Stimulated activated CD8-positive, alpha-beta memory T cell treated with anti-CD3 and anti-CD28 coated beads, Interleukin-7, amount 100 ng/mL, for 1 hour (primary cell): Measurements from ENCODE around the gene FNIP2.
"Not testable (repeated sequence)": the region's sequence is repeated elsewhere in the genome, so short reads cannot be mapped to it uniquely, and the experiment has no call there.

ENCODE experiments used
- DNase-seq, 2 donors: peaks; one replicate each; pipeline ENCODE4 v3.0.0-alpha.2; 2020; ENCODE audit warnings: low read depth in 2 of 2

Gene FNIP2

GRCh38 chr4:158912806-158913205 lies 144.0 kb downstream of the FNIP2 start:
- no peak for DNase-seq

- DNase-seq: no peak
Measured at GRCh38 chr4:158913766-158914165, 144.9 kb downstream of the FNIP2 start.

DNA sequence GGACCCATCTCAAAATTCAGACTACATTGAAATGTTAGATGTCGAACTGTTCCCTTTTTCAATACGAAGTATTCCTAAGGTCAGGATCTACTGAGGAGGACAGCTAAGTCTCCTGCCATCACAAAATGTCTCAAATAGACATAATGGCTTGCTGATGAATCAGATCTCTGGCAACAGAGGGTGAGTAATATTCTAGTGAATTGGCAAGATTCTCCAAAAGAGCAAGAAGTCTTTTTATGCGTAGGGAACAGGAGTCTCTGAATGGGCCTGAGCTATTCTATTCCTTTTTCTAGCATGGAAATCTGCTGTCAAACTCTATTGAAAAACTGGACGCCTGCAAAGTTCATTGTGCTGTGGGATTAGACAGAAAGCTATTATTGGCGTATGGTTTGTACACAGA lies 145.4 kb downstream of the FNIP2 start:
- DNase-seq: no peak

DNA sequence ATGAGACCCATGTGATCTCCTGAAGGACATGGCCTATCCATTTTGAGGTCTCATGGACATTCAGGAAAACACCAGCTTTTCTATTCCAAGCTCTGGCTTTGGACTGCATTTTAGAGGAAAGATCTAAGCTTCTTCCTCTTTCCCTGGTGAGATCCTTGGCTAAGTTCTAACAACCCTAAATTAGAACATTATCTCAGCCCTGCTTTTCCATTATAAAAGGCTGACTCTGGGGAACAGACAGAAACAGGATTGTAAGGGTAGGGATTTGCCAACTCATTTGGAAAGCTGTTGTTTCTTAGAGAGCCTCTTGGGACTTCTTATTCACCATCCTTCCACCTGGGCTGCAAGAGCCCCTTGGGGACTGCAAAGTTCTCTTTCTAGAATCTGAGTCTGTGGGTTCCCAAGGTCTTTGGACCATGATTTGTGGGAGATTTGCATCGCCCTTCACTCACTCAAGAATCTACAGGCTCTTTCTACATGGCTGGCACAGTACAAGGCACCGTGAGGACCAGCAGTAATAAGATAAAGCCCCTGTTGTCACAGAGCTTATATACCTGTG lies 146.9 kb downstream of the FNIP2 start:
- DNase-seq: no peak

DNA sequence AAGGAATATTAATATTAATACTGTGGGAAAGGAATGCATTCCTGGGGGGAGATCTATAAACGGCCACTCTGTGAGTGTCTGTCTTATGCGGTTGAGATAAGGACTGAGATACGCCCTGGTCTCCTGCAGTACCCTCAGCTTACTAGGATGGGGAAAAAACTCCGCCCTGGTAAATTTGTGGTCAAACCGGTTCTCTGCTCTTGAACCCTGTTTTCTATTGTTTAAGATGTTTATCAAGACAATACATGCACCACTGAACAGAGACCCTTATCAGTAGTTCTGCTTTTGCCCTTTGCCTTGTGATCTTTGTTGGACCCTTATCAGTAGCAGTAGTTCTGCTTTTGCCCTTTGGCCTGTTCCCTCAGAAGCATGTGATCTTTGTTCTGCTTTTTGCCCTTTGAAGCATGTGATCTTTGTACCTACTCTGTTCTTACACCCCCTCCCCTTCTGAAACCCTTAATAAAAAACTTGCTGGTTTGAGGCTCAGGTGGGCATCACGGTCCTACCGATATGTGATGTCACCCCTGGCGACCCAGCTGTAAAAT lies 151.7 kb downstream of the FNIP2 start:
- not testable (repeated sequence) for DNase-seq

DNA sequence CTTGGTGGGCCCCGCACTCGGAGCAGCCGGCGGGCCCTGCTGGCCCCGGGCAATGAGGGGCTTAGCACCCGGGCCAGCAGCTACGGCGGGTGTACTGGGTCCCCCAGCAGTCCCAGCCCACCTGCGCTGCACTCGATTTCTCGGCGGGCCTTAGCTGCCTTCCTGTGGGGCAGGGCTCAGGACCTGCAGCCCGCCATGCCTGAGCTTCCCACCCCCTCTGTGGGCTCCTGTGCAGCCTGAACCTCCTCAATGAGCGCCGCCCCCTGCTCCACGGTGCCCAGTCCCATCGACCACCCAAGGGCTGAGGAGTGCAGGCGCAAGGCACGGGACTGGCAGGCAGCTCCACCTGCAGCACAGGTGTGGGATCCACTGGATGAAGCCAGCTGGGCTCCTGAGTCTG lies 158.9 kb downstream of the FNIP2 start:
- DNase-seq: not testable (repeated sequence)

- no peak for DNase-seq
Measured at GRCh38 chr4:158929939-158930638, 161.3 kb downstream of the FNIP2 start.

DNA sequence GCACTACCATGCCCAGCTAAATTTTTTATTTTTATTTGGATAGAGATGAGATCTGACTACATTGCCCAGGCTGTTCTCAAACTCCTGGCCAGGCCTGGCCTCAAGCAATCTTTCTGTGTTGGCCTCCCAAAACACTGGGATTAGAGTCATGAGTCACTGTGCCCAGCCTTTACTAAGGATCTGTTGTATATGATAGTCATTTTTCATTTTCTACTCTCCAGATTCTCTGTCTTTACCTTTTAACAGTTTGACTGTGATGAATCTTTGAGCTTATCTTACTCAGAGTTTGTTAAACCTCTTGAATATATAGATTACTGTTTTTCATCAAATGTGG lies 161.8 kb downstream of the FNIP2 start:
- DNase-seq: no peak

- no peak for DNase-seq
Measured at GRCh38 chr4:158933236-158933635, 164.4 kb downstream of the FNIP2 start.

- DNase-seq: no peak
Measured at GRCh38 chr4:158934996-158935669, 166.3 kb downstream of the FNIP2 start.

- no peak for DNase-seq
Measured at GRCh38 chr4:158936238-158936637, 167.4 kb downstream of the FNIP2 start.

DNA sequence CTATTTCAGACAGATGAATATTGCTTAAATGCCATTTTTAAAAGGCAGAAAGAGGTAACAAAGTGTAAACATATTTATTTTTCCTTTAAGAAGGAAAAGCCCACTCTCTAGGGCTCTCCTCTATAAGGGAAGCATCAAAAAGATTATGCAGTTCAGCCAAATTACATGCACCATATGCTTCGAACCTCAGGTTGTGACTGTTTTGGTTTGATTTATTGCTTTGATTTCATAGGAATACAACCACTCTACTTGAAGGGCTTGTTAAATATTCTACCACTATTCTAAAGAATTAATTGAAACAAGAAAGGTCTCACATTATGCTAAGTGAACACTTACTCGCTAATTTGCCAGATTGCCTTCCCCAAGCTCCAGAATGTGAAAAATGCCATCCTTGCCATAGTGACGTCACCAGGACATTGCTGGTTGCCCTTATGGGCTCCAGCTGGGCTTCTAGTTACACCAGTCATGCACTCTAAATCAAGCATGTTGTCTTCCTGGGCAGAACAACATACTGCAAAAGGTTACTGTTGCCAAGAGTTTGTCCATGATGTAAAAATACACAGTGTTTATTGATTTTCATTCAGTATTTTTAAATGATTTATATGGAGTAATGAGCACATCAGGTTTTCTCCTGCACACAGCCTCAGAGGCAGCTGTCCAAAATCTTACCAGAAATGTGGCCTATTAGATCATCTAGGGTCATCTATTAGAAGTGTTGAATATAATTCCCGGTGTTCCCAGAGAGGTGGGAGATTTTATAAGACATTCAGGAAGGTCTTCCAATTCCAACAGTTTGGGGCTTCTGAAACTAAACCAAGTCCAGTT lies 169.6 kb downstream of the FNIP2 start:
- DNase-seq: no peak

DNA sequence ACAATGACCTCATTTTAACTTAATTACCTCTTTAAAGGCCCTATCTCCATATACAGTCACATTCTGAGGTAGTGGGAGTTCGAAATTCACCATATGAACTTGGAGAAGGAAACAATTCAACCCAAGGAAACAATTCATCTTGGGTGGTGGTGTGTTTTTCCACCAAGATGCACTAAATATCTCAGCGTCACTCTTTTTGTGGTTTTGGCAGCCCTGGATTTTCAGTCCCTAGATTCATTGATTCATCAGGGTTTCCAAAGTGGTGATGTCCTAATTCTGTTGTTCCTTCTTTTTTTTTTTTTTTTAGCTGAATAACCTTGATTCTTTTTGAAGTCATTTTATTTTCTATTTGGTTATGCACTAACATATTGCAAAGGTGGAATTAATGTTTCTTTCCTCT lies 171.4 kb downstream of the FNIP2 start:
- DNase-seq: no peak

- DNase-seq: no peak
Measured at GRCh38 chr4:158941321-158941720, 172.5 kb downstream of the FNIP2 start.

GRCh38 chr4:158941895-158942294 lies 173.1 kb downstream of the FNIP2 start:
- no peak for DNase-seq

- DNase-seq: no peak
Measured at GRCh38 chr4:158945529-158946108, 176.8 kb downstream of the FNIP2 start.

DNA sequence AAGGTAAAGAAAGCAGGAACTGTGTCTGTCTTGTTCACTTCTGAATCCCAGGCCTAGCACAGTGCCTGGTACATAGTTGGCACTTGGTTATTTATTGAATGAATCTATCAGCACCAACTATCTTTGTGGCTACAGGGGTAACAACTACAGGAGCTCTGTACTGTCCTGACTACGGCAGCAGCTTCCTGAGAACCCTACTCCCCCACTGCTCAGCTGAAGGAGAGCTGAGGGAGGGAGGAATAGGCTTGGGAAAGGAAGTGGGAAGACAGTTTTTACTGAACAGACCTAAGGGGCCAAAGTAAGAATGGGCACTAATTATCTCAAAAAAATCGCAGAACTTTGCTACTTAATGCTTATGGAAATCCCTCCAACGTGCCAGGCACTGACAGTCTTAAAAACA lies 178.0 kb downstream of the FNIP2 start:
- DNase-seq: no peak

GRCh38 chr4:158948071-158948470 lies 179.2 kb downstream of the FNIP2 start:
- DNase-seq: no peak

GRCh38 chr4:158949099-158949498 lies 180.3 kb downstream of the FNIP2 start:
- DNase-seq: no peak

DNA sequence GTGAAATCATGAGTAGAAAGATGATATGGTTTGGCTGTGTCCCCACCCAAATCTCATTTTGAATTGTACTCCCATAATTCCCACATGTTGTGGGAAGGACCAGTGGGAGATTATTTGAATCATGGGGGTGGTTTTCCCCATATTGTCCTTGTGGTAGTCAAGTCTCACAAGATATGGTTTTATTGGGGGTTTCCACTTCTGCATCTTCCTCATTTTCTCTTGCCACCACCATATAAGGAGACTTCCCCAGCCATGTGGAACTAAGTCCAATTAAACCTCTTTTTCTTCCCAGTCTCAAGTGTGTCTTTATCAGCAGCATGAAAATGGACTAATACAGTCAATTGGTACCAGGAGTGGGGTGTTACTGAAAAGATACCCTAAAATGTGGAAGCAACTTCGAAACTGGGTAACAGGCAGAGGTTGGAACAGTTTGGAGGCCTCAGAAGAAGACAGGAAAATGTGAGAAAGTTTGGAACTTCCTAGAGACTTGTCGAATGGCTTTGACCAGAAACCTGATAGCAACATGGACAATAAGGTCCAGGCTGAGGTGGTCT lies 183.5 kb downstream of the FNIP2 start:
- not testable (repeated sequence) for DNase-seq

GRCh38 chr4:158956345-158956744 lies 187.5 kb downstream of the FNIP2 start:
- not testable (repeated sequence) for DNase-seq
